ENCODE results near the gene PRKCA.
A peak's percentile ranks its signal among the peaks of the same experiment; 100 is the strongest.

PRKCA gene

DNA sequence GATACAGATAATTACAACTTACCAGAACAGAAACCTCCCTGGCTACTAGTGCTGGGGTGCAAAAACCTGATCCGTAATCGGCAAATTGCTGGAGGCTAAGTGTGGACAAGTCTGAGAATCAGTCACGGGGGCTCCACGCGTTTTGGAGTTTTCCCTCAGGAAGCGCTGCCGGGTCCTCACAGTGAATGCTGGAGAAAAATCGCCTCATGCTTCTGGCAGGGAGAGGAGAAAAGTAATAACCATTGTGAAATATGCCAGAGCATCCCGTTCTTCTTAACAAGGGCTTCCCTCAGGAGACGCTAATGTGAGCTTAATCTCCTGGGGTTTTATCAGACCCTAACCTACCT is 453.5 kb downstream of the PRKCA start:
- DNase-seq = no peak

DNA sequence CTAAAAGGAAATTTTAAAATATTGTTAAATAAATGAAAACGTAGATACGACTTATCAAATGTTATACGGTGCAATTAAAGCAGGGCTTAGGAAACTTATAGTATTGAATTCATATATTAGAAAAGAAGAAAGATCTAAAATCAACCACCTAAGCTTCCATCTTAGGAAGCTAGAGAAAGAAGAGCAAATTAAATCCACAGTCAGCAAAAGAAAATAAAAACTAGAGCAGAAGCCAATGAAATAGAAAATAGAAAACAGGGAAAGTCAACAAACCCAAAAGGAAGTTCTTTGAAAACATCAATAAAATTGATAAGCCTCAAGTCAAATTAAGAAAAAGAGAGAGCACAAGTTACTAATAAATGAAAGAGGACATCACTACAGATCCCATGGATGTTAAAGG is 457.9 kb downstream of the PRKCA start:
- no peak for DNase-seq

DNA sequence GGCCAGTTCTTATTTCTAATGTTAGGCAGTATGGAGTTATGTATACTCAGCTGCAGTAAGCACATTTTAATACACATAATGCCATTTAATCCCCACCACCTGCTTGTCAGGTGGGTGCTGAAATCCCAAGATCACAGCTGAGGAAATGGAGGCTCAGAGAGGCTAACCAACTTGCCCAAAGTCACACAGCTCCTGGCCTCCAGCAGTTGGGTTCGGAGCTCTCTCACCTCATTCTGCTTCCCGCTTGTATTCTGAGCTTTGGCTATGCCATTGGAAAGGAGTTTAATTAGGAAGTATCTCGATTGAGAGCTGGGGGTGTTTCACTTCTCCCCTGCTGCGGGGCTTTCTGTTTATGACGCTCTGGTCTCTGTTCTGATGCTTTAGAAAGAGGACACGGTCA is 459.9 kb downstream of the PRKCA start:
- no peak for DNase-seq

DNA sequence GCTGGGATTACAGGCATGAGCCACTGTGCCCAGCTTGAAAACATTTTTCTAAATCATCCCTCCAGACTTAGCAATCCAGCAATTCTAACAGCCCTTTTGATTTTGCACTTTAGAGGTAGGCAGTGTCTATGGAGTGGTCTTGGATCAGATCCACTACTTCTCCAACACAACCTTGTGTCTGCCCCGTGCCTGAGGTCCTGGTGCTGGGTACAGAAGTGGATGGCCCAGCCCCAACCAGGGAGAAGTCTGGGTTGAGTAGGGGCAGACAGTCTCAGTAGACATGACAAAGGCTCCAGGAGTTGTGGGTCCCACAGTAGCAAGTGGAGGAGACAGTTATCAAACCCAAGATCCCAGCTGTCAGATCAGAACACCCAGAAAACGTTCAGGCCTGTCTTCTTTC is 460.6 kb downstream of the PRKCA start:
- DNase-seq = no peak

DNA sequence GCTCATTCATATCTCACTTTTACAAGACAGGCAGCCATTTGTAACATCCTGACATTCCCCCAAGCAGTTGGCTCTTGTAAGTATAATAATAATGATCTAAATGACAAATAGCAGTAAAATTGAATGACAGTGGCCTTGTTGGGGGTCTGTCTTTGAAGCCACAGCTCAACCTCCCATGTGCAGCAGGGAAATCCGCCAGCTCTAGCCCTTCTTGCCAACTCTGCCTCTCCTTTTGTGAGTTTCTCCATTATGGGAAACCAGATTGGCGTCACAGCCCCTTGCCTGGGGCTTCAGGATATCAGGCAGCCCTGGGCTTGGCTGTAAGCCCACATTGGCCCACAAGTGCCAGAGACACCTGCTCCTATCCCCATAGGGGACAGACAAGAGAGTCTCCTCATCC is 462.1 kb downstream of the PRKCA start:
- no peak for DNase-seq

DNA sequence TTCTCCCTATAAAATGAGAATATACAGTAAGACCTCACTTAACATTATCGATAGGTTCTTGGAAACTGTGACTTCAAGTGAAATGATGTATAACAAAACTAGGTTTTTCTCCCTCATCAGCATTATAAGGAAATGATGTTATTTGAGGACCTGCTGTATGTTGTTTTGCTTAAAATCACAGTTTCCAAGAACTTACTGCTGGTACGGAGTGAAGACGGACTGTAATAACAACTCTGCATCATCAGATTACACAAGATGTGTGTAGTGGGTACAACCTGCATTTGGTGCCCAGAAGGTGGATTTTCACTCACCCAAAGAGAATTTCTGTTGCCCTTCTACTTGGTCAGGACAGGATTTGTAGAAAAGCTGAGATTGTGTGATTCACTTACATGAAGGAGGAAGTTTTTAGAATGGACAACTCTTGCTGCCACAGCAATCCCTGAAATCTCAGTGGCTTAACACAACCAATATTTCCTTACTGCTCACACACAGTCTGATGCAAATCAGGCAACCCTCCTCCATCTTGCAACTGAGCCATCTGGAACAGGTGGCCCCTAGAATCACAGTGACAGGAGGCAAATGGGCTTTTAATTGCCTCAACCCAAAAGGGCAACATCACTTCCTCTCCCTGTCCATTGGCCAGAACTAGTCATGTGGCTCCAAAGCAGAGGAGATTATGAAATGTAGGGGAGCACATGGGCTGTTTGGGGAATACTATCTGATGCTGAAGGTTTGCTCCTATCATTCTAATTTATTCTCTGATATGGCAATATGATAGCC is 464.9 kb downstream of the PRKCA start:
- DNase-seq = peak; percentile 60

DNA sequence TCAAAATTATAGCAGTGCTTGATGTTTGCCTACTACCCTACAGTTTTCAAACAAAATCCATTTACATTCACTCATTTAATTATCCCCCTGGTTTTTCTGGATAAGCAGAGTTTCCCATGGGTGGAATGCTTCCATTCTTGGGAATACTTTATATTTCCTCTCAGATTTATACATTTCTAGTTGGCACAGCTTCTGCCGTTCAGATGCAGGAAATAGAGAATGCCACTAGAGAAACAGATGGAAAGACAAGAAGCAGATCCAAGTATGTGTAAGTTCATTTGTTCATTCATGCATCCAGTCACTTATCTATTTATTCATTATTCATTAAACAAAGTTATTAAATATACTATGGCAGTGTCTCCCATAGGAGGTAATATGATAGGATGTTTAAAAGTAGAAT is 467.5 kb downstream of the PRKCA start:
- DNase-seq = no peak

DNA sequence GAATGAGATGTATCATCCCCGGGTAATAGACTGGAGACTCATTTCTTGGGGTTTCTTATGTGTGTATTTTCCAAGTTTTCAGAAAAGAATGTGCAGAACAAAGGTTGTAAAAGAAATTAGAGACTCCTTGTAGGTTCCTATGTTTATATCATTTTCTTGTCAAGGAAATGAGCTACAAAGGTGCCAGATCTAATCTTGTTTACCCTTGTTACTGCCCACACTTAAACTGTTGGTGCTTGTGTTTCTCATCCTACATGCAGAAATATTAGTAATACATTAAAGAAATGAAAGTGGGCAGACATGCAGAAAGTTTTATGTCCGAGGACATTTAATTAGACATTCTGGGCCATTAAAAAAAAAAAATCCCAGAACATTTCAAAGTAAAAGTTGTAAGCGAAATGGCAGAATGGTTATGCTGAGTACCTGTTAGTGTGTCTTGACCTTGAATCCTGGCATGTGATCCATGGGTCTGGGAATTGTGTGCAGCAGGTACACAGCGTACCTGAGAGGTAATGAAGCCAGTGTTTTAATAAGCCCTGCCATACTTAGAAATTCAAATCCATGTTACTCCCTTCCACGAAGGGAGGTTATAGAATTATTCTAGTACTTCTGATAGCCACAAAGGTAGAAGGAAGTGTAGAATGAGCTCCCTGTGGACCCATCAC is 469.9 kb downstream of the PRKCA start:
- DNase-seq = no peak

DNA sequence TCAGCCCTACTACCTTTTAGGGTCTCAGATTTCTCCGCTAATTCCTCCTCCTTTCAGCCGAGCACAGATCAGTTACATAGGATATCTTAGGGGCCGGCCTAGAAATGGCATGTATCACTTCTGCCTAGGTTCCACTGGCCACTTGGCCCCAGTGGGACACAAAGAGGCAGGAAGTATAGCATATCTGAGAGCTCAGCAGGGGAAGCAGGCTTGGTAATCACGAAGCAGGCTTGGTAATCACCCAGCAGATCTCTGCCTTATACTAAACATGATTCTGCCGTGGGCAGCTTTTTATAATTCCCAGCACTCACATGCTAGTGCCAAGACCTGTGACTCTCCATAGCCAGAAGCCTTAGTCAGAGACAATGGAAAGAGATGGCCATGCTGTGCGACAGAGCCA is 472.9 kb downstream of the PRKCA start:
- DNase-seq = no peak

DNA sequence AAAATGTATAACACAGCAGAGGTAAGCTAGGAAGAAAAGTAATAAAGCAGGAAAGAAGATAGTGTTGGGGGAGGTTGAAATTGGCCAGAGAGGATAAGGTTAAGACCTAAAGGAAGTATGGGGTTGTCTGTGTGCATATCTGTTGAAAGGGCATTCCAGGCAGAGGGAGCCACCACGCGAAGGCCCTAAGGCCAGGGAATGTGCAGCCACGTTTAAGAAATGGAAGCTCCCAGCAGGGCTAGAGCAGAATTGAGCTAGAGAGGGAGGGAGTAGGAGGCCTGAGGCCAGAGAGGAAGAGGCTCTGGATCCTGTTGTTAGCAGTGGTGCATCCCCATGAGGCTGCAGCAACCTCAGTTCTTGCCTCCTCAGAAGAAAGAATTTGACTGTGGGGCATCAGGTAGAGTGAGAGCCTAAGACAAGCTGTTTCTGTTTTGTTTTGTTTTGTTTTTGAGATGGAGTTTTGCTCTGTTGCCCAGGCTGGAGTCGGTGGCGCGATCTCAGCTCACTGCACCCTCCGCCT is 473.5 kb downstream of the PRKCA start:
- no peak for DNase-seq

DNA sequence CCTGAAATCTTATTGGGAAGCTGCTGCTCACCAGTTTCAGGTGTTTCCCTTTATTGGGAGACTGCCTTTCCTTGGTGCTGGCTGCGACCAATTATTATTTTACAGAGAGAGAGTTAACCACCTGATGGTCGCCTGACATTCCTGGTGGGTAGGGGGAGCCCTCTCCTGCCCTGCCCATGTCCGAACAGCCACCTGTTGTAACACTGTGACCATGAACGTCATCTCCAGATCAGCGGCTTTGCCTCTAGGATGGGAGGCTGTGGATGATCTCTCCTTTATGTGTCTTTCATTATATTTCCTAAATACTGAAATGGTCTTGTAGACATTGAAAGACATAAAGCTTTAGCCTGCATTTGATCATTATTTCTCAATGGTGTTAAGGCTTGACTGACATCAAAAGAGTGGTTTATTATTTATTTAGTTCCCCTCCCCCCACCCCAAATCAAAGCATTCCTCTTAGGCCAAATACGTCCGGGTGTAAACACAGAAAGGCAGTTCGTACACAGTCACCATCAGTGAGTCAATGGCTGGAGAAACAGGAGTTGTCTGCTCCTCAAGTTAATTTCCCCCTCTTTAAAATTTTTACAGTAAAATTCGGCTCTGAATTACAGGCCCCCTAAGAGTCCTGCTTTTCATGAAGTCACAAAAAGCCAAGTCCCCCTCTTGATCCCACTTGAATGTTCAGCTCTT is 474.7 kb downstream of the PRKCA start:
- no peak for DNase-seq

DNA sequence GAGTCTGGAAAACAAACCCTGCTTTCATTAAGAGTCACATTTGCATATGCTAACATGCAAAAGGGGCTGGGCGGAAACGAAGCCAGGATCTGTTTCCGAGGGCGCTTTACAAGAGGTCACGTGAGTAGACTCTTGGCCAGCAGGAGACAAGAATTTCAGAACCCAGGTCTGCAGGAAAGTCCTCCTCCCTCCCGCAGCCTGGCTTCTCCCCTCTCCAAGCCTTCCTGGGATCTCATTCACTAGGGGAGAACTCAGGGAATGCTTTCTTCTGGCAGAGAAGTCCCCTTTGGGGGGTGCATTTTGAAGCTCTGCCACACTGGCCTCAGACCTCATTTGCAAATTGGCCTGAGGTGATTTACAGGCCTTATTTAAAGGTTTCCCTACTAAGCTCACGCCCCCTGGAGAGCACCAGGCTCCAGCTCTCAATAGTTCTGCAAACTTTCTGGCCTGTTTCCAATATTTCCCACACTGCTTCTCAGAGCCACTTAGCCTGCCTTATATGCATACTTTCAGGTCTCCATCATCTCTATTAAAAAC is 475.3 kb downstream of the PRKCA start:
- DNase-seq = no peak

DNA sequence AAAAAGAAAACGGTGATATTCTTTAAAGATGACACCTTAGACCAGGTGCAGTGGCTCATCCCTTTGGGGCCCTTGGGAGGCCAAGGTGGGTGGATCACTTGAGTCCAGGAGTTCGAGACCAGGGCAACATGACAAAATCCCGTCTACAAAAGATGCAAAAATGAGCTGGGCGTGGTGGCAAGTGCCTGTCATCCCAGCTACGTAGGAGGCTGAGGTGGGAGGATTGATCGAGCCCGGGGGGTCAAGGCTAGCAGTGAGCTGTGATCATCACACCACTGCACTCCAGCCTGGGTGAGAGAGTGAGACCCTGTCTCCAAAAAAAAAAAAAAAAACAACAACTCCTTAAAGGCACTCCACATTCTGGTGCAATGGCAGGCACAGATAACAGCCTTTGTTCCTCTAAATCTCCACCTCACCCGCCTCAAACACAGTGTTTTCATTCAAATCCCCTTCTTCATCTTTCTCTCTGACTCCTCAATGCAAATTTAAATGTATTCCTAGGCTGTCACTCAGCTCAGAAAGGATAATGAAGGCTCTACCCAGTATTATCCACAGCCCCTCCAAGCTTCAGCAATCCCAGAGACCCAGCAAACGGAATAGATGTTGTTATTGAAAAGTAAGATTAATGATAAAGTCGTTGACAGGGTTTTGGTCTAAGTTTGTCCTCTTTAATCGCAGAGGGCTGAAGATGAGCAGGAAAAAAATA is 476.3 kb downstream of the PRKCA start:
- DNase-seq = no peak

DNA sequence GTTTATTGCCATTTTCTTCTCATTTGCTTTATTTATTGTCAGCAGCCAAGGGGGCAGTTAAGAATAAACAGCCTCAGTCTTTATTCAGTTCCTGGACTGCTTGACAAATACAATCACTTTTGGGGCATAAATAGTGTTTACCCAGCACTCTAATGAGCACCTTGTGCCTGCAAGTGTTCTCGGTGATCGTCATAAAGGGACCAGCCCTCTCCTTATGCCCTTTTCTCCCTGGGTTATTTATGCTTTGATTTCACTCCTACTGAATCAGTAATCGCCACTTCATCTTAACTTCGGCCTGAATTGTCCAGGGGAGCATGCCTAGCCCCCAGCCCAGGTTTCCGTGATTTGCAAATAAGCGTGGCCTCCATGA is 476.8 kb downstream of the PRKCA start:
- no peak for DNase-seq

DNA sequence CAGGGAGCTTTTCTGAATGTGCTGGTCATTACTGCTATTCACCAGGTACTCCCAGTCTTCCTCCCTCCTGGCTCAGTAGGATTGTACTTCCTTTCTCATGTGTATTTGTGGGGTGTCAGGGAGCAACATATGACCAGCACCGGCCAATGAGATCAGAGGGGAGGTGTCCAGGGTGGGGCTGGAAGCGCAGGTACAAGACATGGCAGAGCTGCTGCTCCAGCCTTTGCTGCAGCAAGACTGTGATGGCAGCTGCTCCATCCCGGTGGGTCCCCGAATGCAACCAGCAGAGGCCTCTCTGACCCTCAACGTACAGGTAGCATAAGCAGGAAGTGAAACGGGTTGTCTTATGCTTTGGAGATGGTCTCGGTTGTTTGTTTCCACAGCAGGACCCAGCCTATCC is 478.7 kb downstream of the PRKCA start:
- DNase-seq = no peak

DNA sequence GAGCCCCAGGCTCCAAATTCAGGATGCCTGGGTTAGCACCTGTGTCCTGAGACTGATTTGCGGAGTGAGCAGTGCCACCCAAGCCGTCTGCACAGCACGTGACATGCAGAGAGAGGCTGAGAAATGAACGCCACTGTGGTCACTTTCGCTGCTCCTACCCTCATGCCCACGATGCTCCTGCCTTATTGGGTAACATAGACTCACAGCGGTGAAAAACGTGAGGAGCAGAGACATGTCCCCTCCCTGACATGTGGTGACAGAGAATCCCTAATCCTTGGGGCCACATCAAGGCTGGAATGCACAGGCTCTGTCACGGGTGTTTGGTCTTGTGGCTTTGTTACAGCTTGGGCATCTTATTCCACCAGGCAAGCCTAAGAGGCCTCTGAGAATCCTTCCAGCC is 480.4 kb downstream of the PRKCA start:
- no peak for DNase-seq

DNA sequence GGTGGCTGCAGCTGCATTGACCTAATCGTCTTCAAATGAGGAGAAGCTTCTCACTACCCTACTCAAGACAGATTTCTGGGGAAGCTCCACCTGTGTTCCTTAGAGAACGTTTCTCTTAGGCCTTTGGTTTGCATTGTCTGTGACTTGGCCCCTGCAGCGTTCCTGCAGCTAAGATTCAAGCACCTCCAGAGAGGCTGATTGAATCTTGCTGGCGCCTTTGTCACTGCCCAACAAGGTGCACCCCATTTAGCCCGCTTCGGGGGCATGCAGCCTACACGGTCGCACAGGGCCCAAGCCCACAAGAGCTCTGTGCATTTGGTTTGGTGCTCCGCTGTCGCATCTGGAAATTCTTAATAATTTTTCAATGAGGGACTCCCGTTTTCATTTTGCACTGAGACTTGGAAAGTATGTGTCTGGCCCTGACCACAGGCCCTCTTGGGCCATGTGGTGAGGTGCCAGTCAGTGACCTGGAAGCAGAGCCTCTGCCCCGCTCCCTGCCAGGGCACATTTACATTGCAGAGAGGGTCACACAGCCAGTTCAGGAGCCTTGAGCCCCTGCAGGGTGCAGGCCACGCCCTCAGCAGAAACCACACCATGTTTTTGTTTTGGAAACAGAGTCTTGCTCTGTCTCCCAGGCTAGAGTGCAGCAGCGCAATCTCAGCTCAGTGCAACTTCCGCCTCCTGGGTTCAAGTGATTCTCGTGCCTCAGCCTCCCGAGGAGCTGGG is 481.4 kb downstream of the PRKCA start:
- DNase-seq = no peak

DNA sequence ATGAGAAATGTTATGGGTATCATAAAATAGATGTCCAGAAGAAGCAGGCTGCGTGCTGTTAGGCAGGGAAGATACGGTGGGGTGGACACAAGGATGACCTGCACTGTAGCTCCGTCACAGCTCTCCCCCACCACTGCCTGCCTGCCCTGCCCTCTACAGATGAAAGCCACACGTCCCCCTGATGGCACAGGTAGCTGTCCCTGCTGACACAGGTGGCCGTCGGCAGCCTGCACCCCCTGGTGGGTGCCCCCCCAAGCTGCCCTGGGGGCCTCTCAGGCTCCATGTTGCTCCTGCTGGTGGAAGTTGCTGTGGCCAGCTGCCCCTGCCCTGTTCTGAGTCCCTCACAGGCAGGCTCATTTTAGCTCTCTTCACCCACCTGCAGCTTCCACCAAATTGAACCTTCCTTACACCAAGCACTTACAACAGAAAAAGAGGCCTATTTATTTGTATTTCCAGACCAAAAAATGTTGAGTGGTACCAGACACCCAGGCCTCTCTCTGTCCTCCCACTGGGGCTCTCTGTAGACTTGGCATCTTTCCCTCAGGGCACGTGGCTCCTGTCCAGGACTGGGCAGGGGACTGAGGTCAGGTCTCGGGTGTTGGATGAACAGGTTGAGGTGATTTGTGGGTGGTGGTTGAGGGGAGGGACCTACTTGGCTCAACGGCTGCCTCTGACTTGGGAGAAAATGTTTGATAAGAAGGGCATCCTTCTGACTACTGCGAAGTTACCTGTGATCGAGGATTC is 482.4 kb downstream of the PRKCA start:
- DNase-seq = no peak

DNA sequence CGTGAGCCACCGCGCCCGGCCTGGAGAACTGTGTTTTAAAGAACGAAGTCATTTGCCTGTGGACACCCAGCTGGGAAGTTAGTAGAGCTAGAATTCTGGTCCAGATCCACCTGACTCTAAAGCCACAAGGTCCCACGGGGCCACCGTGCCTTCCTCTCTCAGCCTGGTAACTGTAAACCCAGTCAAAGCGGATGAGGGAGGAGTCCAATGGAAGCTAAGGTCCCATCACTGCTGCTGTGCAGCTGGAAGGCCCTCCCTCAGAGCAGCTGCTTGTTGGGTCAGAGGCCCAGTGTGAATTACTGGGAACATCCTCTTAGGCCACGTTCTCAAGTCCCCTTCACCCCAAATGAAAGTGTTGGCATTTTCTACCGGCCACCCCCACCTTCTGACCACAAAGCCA is 483.7 kb downstream of the PRKCA start:
- no peak for DNase-seq

DNA sequence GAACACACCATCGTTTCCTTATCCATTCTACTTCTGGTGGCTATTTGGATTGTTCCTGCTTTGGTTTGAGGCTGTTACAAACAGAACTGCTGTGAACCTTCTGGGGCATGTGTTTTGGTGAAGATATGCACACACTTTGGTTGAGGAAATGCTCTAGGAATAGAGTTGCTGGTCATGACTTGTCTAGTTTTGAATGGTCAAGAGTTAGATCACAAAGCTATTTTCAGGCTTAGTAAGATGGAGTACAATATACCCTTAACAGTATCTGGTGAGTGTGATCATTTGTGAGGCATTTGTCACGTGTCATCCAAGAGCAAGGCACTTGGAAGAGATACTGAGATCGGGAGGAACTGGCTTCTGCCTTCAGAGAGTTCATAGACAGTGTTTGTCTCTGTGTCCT is 485.5 kb downstream of the PRKCA start:
- DNase-seq = no peak

DNA sequence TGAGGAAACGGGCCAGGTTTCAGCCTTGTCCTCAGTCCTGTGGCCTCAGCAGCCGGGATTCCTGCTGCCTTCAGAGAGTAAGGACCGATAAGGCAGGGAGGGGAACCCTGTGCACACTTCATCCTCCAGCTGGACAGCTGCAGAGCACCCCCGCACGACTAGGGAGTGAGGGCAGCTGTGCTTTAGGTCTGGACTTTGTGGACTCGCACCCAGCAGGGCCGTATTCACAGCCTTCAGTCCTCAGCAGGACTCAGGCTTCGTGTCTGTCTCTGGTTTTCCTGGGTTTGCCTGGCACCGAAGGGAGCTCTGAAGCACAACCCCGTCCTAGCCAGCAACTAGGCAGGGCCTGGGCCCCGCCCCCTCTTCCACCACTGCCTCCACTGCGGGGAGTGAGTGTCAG is 486.7 kb downstream of the PRKCA start:
- DNase-seq = no peak

DNA sequence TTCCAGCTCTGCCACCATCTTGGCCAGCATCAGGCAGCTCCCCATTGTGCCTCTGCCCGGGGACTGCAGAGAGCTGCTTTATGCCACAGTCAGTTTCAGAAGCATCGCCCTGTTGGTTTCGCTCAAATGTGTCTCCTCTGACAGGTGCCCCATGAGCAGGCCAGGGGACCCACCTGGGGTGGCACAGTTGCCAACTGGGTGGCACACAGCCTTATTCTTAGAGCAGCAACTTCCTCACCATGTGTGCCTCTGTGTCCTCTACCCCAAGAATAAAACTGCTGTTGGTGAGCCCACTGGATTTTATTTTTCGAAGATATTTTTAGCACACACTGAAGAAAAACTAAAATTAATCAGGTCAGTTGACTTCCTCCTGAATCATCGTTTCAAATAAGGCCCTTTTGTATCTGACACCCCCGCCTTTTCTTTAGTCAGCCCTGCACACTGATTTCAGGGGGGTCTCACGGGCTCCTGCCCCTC is 487.6 kb downstream of the PRKCA start:
- DNase-seq = no peak
